ENCODE data around the gene CTSC.

CTSC gene

DNA sequence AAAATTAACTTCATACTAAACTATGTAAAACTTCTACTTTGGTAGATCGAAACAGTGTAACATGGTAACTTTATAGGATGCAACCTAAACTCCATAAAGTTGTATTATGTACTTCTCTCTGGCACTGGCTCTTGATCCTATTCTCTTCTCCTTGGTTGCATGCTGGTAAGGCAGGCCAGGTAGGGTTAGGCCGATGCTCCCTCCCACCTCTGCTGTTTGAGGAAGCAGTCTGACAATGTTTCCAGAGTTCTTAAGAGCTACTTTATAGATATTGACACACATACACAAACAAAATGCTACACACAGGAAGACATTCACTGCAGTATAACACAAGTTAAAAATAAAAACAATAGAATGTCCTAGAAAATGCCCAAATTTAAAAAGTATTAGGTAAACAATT, 22.5 kb downstream of the CTSC start:
- DNase-seq = no peak

DNA sequence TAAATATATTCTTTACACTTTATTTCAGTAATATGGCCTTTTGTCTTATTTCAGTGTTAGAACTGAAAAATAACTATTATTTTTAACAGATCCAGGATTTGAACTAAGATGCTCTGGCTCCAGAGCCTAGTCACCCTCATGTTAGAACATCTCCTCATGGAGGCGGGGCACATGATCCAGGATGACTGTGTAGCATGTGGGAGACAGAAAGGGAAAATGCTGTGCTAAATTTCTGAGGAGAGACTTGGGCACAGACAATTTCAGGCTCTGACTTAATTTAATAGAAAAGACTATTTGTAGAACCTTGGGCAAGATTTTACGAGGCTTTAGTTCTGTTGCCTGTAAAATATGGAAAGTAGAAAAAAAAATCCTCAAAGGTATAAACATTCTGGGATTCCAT, 24.1 kb downstream of the CTSC start:
- DNase-seq = no peak

DNA sequence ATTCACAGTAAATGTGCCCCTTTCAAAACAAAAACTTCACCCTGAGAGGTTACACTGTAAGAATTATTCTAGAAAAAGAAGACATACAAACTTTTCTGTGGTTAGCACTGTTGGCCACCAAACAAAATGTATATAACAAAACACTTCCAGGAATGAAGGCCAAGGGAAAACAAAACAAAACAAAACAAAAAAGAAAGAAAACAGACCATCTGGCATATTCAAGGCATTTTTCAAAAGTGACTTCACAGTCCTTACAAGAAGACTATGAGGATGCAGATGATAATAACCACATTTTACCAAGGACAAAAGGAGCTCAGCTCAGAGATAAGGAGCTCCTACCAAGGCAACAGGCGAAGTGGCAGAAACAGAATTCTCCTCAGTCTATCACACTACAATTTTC, 24.9 kb downstream of the CTSC start:
- DNase-seq = no peak

DNA sequence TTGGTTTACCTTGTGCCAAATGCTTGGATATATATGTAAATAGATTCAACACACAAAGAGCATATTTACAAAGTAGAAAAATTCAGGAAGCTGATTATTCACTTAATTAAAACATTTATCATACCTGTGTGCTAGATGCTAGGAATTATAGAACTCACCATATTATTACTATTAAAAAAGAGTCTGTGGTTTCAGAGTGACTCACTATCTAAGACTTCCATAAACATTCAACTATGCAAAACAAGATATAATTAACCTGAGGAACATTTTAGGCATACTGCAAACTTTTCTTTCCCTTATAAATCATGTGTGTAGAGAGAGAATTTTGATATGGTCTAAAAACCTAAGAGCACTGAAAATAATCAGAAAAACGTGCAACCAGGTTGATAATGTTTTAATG, 27.3 kb downstream of the CTSC start:
- no peak for DNase-seq

DNA sequence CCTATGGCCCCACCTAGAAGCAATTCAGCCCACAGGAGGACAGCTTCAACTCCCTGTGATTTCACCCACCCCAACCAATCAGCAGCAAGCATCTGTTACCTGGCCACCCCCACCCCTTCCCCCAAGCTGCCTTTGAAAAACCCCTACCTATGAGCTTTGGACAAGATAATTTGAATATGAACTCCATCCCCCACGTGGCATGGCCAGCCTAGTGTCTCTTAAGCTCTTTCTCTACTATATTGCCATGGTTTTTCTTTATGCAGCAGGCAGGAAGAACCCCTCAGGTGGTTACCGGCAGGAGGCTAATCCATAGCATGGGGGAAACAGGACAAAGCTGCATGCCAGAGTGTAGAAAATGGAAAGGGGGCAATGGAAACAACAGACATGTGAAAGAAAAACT, 29.0 kb downstream of the CTSC start:
- DNase-seq = no peak

DNA sequence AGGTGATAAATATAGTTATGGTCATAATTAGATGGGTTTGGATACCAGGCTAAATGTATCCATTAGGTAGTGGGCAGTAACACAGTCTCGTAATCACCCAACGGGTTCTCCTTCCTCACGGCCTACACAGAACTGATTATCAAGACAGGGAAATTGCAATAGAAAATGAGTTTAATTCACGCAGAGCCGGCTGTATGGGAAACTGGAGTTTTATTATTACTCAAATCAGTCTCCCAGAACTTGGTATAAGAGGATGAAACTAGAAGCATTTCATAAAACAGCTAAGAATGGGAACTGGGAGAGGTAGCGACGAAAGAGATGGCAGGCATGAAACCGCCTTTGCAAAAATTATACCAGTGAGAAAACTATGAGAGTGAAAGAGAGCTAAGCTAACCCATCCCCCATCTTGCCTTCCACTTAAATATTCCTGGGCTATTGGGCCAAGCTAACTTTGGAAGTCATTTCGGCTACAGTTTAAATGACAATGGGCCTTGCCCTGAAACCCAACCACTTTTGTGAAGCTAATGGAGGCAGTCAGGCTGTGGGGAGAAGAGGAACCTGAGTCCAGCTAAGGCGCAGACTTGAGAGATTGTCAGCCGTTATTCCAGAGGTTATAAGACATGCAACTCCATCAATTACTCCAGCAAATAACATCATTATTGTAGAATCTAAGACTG, 29.6 kb downstream of the CTSC start:
- no peak for DNase-seq

DNA sequence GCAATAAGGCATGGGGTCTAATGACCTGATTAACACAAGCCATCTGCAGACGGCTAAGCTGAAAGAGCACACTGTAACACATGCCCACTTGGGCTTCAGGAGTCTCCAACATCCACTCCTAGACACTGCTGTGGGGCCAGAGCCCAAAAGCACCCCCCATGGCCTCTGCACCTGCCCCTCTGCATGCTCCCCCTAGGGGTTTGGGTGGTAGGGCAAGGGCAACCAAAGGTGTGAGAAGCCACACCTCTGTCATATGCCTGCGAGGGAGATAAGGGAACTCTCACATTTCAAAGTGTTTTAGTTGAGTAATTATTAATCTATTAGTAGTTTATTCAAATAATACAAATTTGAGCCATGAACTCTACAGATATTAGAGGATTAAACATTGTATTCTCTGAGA, 30.8 kb downstream of the CTSC start:
- DNase-seq = peak; percentile 40

DNA sequence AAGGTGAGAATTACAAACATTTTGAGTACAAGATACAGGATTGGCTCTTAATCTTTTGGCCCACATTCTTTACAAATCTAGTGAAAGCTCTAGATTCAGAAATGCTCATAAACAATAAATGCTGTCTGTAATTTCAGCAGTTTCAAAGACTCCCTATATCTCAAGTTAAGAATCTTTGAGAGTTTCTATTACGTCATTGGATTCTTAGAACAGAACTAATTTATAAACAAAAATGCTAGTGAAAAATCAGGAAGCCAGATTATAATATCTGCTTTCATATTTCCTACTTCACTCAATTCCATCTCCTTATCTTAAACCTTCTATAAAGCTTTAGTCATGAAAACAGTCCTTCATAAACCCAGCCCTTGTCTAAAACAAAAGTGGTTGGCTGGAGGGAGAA, 32.1 kb downstream of the CTSC start:
- no peak for DNase-seq

DNA sequence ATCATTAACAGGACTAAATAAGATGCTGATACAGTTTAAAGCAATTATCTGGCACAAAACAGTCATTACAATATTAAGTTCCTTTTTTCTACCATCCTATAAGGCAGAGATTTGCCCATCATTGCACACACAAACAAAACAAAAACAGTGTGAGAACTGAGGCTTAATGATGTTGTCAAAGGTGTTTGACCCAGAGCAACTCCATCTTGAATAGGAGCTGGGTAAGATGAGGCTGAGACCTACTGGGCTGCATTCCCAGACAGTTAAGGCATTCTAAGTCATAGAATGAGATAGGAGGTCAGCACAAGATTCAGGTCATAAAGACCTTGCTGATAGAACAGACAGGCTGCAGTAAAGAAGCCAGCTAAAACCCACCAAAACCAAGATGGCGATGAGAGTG, 33.2 kb downstream of the CTSC start:
- no peak for DNase-seq

DNA sequence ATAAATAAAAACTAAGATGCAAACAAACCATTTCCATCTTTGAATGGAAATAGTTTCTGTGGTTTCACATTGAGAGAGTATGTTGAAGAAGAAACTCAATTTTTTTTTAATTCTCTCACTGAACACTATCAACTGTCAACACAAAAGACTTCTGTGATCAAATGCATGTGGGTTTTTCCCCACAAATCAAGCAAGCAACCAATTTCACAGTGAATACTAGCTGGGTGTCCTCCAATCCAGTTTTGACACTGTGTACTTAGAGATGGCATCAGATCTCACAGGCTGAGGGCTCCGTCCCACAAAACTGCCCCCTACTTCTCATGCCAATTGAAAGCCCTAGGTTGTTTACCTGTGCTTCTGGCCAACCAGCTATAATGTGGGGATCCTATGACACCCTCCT, 34.5 kb downstream of the CTSC start:
- DNase-seq = no peak

DNA sequence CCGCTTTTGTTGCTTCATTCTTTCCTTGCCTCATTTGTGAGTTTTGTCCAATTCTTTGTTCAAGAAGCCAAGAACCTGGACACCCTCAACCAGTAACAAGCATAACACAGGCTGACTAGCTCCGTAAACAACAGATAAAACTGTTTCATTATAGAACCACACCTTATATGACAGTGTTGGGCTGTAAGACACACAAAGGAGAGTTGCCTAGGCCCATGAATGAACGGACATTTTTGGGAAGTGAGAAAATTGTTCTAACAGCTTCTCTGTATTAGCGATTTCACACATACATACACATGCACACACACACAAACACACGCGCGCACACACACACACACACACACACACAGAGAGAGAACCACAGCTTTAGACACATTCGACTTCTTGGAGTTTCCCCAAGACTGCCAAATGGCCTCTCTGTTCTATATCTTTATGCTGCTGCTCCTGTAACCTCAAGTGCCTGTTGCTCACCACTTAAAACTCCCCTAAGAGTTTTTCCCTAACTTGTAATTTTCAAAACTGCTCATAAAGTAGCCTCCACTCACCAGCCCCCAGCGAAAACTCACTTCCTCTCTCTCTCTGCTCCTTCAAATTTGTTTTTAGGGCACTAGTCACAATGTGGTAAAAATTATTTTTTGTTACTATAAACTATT, 35.9 kb downstream of the CTSC start:
- DNase-seq = no peak

DNA sequence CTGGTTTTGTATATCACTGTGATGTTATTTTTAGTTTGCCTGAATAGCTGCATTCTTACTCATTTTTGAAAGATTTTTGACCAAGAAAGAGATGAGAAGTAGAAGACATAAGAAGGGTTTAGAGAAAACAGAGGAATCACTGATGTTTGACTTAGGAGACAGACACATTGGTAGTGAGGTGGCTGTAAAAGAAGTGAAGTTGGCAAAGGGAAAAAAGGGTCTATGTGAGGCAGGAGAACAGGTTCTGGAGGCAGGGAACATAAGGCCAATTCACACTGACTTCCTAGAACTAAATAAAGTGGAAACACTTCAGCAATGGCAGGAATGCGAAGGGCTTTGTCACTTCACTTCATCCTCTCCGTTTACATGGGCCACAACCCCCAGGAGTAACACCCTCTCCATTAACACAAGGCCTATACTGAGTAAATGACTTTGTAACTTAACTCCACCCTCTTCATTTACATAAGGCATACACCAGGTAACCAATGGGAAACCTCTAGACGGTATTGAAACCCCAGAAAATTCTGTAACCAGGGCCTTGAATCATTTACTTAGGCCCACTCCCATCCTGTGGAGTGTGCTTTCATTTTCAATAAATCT, 36.5 kb downstream of the CTSC start:
- DNase-seq = no peak

DNA sequence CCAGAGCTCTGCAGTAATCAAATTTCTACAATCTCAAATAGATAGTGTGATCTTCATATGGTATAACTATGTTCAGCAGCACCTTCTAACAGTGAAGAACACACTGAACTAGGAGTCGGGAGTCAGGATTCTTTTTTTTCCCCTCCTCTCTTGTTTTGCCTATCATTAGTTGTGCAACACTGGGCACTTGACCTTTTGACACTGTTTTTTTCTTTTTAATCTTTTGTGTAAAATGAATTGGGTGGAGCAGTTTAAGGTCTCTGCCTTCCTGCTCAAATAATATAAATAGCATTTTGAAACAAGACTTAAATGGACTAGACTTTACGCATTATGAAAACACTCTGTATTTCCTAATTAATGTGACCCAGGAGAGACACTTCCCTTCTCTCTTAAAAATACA, 39.7 kb downstream of the CTSC start:
- no peak for DNase-seq

DNA sequence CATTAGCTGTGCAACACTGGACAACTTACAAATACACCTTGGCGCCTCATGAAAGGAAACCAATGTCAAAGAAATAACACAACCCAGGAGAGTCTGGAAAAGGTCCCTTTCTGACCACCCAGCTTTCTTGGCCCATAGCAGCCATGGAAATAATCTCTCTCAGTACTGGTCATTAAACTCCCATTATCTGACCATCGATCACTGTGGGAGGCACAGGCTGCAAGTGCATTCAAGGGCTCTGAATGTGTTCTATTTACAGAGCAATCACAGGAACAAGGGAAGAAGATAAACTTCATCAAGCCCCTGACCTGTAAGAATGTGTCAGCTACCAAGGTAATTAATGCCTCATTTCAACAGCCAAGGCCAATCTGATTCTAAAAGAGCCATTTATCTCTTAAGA, 40.1 kb downstream of the CTSC start:
- peak; percentile 63 for DNase-seq

DNA sequence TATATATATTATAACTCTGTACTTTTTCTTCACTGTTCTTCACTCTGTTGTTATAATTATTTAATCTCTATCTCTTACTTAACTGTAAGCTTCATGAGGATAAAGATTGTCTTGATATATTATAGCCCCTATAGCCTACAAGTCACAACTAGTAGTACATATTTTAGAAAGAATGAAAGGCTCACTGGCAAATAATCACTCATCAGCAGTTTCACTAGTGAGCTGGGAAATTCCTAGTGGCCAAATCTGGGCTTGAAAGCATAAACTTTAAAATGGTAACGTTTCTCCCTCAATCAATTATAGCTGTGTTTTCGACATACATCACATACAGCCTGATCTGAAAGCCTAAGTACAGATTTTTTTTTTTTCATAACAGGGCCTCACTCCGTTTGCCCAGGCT, 42.5 kb downstream of the CTSC start:
- no peak for DNase-seq

DNA sequence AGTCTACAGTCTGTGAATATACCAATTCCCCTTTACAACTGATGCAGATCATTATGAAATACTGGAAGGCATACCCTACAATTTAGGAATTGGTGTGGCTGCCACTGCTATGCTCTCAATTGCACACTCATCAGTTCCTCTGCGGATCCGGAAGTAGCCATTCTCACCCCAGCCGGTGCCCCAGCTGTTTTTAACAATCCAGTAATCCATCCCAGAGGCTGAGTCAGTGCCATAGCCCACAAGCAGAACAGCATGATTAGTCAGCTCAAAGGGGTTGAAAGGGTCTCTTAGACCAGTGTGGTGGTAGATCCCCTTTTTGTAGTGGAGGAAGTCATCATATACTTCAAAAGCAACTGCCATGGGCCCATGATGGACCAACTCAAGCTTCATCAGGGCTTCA, 43.6 kb downstream of the CTSC start:
- no peak for DNase-seq

DNA sequence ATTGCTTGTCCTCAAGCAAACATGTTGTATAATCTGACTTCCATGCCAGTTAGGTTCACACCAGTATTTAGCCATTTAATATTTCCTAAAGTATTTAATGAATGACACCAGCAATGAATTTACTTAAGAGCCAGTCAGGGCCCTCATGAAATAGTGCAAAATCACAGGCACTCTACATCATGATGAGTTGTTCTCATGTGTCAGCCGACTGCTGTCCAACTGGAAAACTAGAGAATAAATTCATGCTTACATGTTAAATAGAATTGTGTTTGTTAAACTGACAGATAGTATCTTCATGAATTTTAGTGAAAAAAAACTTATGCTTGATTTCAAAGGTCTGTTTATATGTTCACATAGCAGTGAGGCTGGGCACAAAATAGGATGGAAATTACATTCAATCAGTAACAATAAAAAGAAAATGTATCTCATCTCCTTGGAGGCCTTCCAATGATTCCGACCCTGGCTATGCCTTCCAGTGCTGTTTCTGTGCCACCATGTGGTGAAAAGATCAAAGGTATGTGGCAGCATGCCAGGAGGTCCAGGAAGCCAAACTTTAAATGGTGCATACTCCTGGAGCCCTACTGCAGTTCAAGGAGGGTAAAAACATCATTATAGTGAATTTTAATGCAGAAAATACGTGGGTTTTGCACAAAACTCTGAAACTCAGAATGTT, 45.2 kb downstream of the CTSC start:
- DNase-seq = no peak

DNA sequence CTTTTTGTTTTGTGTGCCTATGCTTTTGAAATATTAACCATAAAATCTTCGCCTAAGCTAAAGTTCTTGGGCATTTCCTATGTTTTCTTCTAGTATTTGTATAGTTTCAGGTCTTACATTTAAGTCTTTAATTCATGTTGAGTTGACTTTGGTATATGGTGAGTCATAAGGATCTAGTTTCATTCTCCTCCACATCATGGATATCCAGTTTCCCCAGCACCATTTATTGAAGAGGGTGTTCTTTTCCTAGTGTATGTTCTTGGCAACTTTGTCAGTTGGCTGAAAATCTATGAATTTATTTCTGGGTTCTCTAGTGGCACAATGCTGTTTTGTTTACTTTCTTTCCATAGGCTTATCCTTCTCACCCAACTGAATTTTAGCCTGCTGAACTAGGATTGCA, 49.0 kb downstream of the CTSC start:
- no peak for DNase-seq

DNA sequence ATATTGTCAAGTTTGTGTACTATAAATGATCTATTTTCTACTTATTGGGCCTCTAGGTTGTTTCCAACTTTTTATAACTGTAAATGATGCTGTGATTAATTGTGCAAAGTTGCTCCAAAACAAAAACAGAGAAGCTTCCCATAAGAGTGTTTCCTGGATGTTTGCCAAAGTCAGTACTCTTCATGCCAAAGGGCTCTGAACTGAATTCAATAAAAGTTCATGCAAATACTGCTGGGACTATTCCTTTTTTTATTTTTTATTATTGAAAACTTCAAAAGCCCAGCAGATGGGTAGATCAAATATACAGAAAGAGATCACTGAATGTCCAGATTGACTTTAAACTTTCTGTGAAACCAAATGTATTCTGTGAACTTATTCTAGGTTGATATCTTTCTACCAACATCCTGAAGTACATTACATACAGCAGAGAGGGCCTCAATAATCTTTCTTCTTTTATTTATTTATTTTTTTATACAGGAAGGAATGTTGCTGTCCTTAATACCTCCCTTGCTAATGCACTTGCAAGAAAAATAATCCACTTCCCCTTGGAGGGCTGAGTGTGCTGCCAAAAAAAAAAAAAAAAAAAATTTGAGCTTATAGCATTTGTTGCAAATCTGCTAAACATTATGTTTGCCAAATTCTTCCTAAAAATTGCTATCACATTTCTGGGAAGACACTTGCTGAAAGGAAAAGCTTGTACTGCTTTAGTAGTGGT, 53.0 kb downstream of the CTSC start:
- DNase-seq = no peak

DNA sequence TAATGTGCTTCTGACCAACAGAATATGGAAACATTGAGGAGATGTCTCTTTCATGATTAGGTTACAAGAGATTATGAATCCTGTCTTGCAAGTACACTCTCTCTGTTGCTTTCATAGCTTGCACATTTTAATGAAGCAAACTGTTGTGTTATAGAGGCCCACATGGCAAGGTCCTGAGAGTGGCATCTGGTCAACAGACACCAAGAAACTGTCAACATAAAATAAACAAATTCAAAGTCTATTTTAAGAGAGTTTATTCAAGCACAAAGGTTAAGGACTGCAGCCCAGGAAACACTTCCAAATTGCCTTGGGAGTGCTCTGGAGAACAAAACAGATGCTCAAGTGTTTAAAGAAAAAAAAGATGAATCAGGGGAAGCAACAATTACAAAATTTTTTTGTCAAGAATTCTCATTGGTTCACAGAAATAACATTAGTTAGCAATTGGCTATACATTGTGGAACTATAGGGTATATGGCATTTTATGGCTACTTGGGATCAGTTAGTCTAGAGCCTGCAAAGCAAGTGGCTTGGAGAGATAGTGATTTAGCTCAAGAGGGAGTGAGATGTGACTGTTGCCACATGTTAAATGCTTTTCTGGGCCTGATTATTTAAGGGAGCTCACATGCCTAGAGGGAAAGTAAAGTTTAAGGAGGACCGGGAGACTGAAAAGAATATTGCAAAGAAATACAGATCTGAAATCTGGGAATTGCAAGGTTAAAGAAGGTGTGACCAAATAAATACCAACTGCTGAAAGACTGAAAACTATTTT, 54.6 kb downstream of the CTSC start:
- no peak for DNase-seq

DNA sequence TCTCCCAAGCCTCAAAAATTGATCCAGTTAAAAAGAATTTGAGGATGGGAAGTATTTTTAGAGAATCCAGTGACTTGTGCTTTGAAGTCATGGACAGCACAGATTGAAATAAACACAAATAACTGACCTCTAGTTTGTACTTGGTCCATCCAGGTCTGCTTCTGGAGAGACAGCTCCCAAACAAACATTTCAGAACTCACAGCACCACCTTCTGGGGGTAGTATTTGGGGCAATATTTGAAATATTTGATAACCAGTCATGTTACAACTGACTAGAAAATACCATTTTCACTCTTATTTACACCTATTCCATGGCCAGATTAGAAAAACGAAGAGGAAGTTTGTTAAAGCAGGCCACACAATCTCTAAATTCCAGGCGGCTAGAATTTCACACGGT, 56.2 kb downstream of the CTSC start:
- no peak for DNase-seq

DNA sequence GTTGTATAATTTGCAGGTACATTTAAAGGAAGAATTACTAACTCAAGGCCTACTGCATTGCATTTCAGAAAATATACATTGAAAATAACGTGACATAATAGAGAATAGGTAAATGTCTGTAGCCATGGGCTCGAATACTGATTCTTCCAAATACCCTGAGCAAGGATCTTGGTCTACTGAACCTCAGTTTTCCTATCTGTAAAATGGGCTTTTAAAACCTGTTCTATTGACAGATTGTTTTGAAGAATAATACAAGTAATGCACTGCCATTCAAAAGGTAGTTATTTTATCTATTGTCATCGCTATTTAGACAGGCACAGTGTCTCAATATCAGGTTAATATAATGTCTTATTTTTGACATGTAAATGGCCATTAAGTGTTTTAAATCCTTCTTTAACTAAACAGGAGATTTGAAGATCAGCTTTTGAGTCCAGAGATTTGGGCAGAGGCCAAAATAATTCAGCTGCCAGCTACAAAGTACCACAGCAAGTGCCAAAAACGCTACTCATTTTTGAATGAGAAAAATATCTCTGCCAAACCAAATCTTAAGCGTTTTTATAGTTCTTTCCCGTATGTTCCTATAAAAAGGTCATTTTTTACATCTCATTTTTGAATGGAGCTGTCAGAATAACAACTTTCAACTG, 56.7 kb downstream of the CTSC start:
- DNase-seq = no peak
